Activated T-helper 17 cell treated with anti-CD3 and anti-CD28 coated beads, Interleukin-2, amount 50 U/mL, for 72 hours (primary cell): ENCODE results near the gene SHBG. TPM values are rescaled to one million over a fixed set of nuclear protein-coding genes. Genes with fewer than 3 reads are reported as not detected.

Experiments
- ATAC-seq: fragments of 150-1000 bp; cut with Tn5 transposase; replicated peaks from 2 replicates; pipeline ENCODE4 v1.10.0; 2021; ENCODE audit warnings: mild to moderate bottlenecking, moderate library complexity
- H3K27ac Mint-ChIP-seq: one replicate; pipeline ENCODE4 v1.8.0; 2022; ENCODE audit warnings: mixed read lengths
- H3K27me3 Mint-ChIP-seq: one replicate; pipeline ENCODE4 v1.8.0; 2022; ENCODE audit warnings: mixed read lengths
- H3K36me3 Mint-ChIP-seq: one replicate; pipeline ENCODE4 v1.8.0; 2022; ENCODE audit warnings: low read depth, mild to moderate bottlenecking, mixed read lengths
- H3K4me1 Mint-ChIP-seq: one replicate; pipeline ENCODE4 v1.8.0; 2022; ENCODE audit warnings: mixed read lengths
- H3K4me3 Mint-ChIP-seq: one replicate; pipeline ENCODE4 v1.8.0; 2022; ENCODE audit warnings: mild to moderate bottlenecking, mixed read lengths
- H3K9me3 Mint-ChIP-seq: one replicate; pipeline ENCODE4 v1.8.0; 2022; ENCODE audit warnings: mixed read lengths
- total RNA-seq, 2 donors: library from RNA; stranded (reverse); gene quantifications; one replicate each; pipeline ENCODE4 v1.2.3, GENCODE V29; 2022

The SHBG gene
- total RNA-seq, 2 donors from 2014 or later: 0.71 TPM; not detected in 1

DNA sequence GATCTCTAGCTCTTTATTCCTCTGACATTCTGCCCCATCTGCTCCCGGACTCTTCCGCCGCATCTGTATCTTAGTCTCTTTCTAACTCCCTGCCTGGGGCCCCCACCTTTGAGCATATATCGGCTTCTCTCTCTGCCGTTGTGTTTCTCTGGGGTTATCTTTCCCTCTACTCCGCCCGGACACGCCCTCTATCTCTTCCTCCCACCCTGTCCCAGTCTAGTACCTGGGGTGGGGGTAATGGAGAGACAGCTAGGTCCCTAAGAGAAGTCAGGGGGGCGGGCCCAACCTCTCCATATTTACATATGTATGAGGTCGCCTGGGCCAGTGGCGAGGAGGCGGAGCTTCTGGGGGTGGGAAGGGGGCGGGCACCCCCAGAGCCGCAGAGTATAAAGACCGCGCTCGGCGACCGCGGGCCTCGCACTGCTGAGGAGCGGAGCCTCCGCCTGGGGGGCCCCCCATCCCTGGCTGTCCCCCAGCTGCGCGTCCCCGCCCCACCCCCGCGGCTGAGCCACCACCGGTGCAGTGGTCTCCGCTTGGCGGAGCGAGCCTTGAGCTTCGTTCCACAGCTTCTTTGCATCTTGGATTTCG, 20.7 kb downstream of the SHBG start, which contains the start of gene ATP1B2:
Gene ATP1B2, plus strand, starts transcription at position 418 of the 588 bp plus-strand sequence. CDS start 593 bp downstream, outside the sequence.
- peak within 1 kb of the TSS; percentile 83 for H3K27ac Mint-ChIP-seq
- ATAC-seq: peak; percentile 91
- H3K27me3 Mint-ChIP-seq: peaks cover 26% of the 10 kb centered on the region
- no peaks in the 10 kb centered on the region for H3K9me3 Mint-ChIP-seq
- peak within 1 kb of the TSS; percentile 84 for H3K4me3 Mint-ChIP-seq
- H3K36me3 Mint-ChIP-seq: peaks cover 5% of the 10 kb centered on the region
- peaks cover 16% of the 10 kb centered on the region for H3K4me1 Mint-ChIP-seq

DNA sequence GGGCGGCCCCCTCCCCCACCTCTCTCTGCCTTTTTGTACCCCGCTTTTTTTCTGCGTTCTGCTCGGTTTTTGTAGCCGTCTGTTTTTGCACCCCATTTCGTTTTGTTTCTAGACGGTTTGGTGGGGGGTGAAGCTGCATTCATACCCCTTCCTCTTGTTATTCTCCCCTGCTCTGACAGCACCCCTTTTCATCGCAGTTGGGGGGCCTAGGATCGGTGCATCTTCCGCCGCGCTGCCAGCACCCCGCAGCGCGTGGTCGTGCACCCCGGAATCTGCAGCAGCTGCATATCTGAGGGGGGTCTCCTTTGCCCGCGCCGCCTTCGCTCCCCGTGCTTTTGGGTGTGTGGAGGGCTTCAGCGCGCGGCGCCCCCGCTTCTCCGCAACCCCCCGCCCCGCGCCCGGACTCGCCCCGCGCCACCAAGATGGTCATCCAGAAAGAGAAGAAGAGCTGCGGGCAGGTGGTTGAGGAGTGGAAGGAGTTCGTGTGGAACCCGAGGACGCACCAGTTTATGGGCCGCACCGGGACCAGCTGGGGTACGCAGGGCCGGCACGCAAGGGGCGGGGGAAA, 21.2 kb downstream of the SHBG start:
- Mint-ChIP-seq H3K36me3 (peaks cover 5% of the 10 kb centered on the region), H3K4me3 (peak overlapping the region; percentile 84), H3K9me3 (no peaks in the 10 kb centered on the region), H3K27ac (no peak overlapping the region), H3K27me3 (peaks cover 24% of the 10 kb centered on the region), H3K4me1 (peaks cover 16% of the 10 kb centered on the region)
- no peak for ATAC-seq

DNA sequence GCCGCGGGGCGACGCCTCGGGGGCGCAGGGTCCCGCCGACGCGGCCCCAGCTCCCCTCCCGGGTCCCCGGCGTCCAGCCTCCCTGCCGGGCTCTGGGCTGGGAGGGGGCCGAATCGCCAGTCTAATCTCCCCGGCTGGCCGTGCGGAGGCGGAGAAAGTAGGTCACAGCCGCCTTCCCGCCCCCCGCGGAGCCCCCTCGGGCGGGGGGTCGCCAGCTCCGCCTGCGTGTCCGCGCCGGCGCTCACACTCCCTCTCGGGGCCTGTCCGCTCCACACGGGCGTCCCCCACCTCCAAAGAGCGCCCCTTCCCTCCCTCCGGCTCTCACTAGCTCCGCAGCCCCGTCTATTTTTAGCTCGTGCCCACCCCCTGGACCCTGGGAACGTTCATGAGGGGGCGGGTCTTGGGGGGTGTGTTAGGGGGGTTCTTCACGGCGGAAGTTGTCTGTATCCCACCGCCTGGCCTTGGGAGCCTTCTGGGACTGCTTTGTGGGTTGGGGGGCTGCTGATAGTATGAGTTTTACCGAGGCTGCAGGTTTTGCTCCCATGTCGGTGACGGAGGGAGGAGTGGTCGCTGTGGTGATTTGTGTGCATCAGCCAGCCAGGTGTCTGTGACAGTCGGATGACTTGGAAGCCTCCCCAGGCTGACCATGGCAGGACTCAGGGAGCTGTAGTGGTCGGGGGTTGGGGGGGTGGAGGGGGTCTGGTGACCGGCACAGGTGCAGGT, 21.9 kb downstream of the SHBG start:
- Mint-ChIP-seq H3K27ac (no peak overlapping the region), H3K36me3 (peaks cover 5% of the 10 kb centered on the region), H3K4me3 (peak overlapping the region; percentile 37), H3K9me3 (no peaks in the 10 kb centered on the region), H3K4me1 (peaks cover 16% of the 10 kb centered on the region), H3K27me3 (peaks cover 17% of the 10 kb centered on the region)
- ATAC-seq: no peak

DNA sequence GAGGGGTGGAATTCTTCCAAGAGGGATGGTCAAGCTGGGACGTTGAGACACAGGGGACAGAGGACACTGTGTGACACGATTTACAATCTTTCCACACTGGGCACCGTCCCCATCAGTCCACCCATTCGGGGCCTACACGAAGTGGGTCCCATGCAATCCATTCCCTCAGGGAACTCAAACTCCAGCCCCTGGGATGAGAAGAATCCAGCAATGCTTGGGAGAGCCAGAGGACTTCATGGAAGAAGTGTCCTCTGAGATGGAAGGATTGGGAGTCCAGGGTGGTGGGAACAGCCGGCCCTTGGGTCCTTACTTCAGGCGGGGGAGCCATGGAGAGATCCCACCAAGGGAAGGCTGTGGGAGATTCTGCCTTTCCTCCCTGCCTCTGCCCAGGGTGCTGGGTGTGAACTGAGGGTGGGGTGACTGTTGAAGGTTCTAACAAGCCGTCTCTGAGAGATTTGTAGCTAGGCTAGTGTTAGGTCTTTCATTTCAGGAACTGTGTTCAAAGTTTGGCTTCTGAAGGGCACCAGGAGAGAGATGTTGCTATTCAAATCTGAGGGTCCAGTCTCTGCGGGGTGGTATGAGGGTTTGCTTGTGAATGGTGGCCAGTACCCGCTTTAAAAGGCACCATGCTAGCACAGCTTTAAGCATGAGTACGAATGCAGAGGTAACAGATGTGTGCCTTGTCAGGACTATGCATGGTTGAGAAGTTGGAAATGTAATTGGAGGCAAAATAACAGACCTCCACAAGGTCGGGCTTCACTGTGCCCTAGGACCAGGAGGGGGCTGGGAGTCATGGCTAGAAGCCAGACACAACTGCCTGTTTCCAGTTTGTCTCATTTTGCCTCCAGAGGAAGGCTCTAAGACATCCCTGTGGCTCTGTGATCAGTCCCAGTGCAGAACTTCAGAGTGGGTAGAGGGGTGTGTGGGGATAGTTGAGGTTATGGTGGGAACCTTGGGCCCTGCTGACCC, 22.7 kb downstream of the SHBG start:
- Mint-ChIP-seq H3K9me3 (no peaks in the 10 kb centered on the region), H3K4me3 (peak overlapping the region; percentile 37), H3K36me3 (peaks cover 5% of the 10 kb centered on the region), H3K4me1 (peaks cover 16% of the 10 kb centered on the region), H3K27me3 (peaks cover 16% of the 10 kb centered on the region), H3K27ac (no peak overlapping the region)
- no peak for ATAC-seq

DNA sequence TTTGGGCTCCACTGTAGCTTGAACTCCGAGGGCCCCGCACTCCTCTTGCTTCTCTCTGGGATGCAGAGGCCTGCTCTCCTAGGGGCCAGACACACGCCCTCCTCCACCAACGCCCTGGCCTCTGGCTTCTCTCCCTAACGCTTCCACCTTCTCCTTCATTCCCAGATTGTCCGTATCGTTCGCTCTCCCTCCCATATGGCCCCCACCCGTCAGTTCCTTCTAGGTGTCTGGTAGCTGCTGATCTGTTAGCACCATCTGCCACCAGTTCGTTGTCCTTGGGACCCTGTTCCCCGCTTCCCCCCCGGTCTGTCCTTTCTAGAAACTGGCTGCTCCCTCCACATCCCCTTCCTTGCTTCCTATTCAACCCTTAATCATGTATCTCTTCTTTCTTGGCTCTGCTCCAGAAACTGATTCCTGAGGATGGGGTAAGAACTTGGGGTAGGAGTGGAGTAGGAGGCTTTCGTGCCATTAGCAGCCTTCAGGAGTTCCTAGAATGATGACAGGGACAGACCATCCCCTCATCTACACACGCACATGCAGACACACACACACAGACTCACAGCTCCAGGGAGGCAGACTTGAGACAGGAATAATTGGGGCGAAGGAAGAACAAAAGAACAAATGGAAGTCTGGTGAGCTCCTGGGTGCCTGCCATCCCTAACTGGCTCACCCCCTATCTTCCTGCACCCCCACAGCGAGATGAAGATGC, 25.1 kb downstream of the SHBG start:
- Mint-ChIP-seq H3K27ac (no peak overlapping the region), H3K9me3 (no peaks in the 10 kb centered on the region), H3K36me3 (peaks cover 5% of the 10 kb centered on the region), H3K4me3 (no peak overlapping the region), H3K27me3 (peaks cover 13% of the 10 kb centered on the region), H3K4me1 (peaks cover 13% of the 10 kb centered on the region)
- ATAC-seq: no peak

DNA sequence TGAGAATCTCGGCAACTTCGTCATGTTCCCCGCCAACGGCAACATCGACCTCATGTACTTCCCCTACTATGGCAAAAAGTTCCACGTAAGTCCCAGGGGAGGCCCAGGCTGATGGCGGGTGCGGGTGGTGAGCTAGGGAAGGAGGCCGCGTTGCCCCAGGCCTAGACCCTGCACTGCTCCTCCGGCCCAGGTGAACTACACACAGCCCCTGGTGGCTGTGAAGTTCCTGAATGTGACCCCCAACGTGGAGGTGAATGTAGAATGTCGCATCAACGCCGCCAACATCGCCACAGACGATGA, 25.6 kb downstream of the SHBG start:
- ATAC-seq: no peak
- H3K4me1 Mint-ChIP-seq: peaks cover 8% of the 10 kb centered on the region
- H3K27me3 Mint-ChIP-seq: peaks cover 8% of the 10 kb centered on the region
- peaks cover 2% of the 10 kb centered on the region for H3K36me3 Mint-ChIP-seq
- H3K9me3 Mint-ChIP-seq: no peaks in the 10 kb centered on the region
- H3K4me3 Mint-ChIP-seq: no peak overlapping the region
- H3K27ac Mint-ChIP-seq: no peak overlapping the region

DNA sequence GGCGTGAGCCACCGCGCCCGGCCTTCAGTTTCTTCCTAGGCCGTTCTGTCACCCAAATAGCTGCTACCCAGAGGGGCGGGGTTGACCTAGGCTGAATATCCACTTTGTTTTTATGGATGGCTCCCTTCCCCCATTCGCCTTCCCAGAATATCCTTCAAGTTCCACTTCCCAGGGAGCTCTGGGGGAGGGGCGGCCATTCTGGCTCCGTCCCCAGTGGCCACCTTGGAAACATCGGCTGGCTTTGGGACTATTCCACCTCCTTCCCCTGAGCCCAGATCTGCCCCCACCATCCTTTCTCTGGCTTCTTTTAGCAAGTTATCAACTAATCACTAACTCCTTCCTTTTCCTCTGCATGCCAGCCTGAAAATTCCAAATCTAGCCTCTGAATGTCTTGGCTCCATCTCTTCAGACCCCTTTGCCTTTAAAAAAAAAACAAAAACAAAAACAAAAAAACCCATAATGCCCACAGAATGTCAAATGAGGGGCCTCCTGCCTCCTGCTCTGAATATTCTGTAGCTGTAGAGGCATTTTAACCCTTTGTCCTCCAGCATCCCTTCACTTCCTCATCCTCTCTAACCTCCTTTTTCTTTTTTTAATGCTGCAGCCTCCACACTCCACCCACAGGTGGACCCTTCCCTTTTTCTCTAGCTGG, 27.1 kb downstream of the SHBG start:
- Mint-ChIP-seq H3K36me3 (no peaks in the 10 kb centered on the region), H3K4me3 (no peak overlapping the region), H3K27ac (no peak overlapping the region), H3K4me1 (no peaks in the 10 kb centered on the region), H3K9me3 (no peaks in the 10 kb centered on the region), H3K27me3 (no peaks in the 10 kb centered on the region)
- no peak for ATAC-seq

DNA sequence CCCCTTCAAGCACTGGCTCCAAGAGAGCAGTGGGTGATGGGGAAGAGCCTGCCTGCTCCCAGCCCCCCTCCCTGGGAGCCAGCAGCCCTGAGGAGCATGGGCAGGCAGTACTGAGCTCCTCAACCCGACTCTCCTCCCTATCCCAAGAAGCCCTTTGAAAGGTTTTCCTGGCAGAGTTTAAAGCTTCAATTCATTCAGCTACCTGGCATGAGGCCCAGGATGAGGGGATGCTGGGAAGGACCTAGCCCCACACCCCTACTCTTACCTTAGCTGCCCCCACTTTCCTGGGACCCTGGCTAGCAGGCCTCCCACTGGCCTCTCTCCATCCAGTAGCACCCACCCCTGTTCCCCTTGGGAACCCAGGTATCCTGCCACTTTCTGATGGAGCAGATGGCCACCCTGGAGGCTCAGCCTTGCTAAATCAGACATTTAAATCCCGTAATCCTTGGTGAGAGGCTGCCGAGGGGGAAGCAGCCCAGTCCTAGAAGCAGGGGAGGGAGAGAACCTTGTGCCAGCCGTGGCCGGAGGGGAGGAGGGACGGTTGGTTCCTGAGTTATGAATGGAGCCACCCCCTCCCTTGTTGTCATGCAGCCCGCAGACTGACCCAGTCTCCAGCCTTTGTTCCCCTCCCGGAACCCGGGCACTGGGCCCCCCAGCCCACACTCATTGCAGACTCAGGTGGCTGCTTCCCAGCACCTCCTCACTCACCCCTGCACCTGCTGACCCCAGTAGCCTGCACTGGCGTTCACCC, 37.9 kb downstream of the SHBG start:
- ATAC-seq: no peak
- Mint-ChIP-seq H3K4me1 (no peaks in the 10 kb centered on the region), H3K4me3 (no peak overlapping the region), H3K27me3 (no peaks in the 10 kb centered on the region), H3K27ac (no peak overlapping the region), H3K36me3 (peaks cover 69% of the 10 kb centered on the region), H3K9me3 (no peaks in the 10 kb centered on the region)

DNA sequence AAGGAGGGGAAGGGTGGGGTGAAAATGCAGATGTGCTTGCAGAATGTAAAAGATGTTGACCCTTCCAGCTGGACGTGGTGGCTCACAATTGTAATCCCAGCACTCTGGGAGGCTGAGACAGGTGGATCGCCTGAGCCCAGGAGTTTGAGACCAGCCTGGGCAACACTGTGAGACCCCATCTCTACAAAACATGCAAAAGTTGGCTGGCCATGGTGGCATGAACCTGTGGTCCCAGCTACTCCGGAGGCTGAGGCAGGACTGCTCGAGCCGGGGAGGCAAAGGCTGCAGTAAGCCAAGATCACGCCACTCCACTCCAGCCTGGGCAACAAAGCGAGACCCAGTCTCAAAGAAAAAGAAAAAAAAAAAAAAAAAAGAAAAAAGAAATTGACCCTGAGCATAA, 38.5 kb downstream of the SHBG start:
- no peak overlapping the region for H3K27ac Mint-ChIP-seq
- no peaks in the 10 kb centered on the region for H3K4me1 Mint-ChIP-seq
- peaks cover 2% of the 10 kb centered on the region for H3K9me3 Mint-ChIP-seq
- ATAC-seq: no peak
- H3K36me3 Mint-ChIP-seq: peaks cover 75% of the 10 kb centered on the region
- H3K27me3 Mint-ChIP-seq: no peaks in the 10 kb centered on the region
- no peak overlapping the region for H3K4me3 Mint-ChIP-seq

DNA sequence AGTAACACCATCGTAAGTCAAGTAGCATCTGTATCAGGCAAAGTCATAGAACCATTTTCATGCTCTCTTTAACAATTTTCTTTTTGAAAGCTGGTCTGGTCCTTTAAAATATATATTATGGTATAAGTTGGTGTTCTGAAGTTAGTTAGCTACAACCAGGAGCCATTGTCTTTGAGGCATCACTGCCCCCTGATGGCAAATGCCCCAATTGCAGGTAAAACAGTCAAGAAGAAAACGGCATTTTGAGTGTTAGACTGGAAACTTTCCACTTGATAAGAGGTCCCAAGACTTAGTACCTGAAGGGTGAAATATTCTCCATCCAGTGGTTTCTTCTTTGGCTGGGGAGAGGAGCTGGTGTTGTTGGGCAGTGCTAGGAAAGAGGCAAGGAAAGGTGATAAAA, 43.3 kb downstream of the SHBG start:
- no peaks in the 10 kb centered on the region for H3K4me1 Mint-ChIP-seq
- H3K27me3 Mint-ChIP-seq: no peaks in the 10 kb centered on the region
- peaks cover 88% of the 10 kb centered on the region for H3K36me3 Mint-ChIP-seq
- no peak overlapping the region for H3K27ac Mint-ChIP-seq
- H3K4me3 Mint-ChIP-seq: no peak overlapping the region
- no peak for ATAC-seq
- H3K9me3 Mint-ChIP-seq: peaks cover 7% of the 10 kb centered on the region

DNA sequence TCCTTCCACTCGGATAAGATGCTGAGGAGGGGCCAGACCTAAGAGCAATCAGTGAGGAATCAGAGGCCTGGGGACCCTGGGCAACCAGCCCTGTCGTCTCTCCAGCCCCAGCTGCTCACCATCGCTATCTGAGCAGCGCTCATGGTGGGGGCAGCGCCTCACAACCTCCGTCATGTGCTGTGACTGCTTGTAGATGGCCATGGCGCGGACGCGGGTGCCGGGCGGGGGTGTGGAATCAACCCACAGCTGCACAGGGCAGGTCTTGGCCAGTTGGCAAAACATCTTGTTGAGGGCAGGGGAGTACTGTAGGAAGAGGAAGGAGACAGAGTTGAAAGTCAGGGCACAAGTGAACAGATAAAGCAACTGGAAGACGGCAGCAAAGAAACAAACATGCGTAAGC, 45.0 kb downstream of the SHBG start:
- Mint-ChIP-seq H3K4me1 (no peaks in the 10 kb centered on the region), H3K36me3 (peaks cover 71% of the 10 kb centered on the region), H3K9me3 (peaks cover 7% of the 10 kb centered on the region), H3K27ac (no peak overlapping the region), H3K4me3 (no peak overlapping the region), H3K27me3 (no peaks in the 10 kb centered on the region)
- no peak for ATAC-seq

DNA sequence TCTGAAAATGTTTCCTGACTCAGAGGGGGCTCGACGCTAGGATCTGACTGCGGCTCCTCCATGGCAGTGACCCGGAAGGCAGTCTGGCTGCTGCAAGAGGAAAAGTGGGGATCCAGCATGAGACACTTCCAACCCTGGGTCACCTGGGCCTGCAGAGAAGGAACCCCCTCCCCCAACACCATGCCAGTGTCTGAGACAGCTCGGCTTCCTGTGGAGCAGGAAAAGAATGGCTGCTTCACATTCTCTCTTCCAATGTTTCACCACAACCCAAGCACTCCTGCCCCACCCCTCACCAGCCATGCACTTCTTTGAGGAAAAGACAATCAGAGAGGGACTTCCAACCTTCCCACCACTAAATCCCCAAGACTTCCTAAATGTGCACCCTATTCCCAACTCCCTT, 46.6 kb downstream of the SHBG start:
- no peak overlapping the region for H3K4me3 Mint-ChIP-seq
- peaks cover 7% of the 10 kb centered on the region for H3K9me3 Mint-ChIP-seq
- H3K27me3 Mint-ChIP-seq: no peaks in the 10 kb centered on the region
- ATAC-seq: no peak
- no peak overlapping the region for H3K27ac Mint-ChIP-seq
- H3K4me1 Mint-ChIP-seq: no peaks in the 10 kb centered on the region
- peaks cover 56% of the 10 kb centered on the region for H3K36me3 Mint-ChIP-seq

DNA sequence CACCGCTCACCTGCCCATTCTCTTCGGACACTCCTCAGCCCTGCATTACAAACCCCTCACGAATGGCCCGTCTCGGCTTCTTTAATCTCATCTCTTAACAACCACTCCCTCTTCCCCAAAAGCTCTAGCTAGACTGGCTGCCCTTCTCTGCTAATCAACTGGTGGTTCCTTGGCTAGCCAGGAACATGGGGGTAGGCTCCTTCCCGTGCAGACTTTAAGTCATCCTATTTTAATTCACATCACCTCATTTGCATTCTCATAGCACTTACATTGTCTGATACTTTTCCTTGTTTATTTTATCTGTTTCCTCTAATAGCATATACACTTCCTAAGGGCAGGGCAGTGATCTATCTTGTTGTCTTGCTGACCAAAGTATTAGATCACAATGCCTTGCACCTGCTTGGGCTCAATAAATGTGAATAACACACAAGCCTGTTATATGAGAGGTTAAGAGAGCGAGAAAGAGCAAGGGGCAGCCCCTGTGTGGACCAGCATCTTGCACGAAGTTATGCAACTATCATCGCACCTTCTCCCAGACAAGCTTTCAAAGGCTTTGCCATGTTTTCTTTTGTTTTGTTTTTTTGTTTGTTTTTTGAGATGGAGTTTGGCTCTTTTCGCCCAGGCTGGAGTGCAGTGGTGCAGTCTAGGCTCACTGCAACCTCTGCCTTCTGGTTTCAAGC, 47.6 kb downstream of the SHBG start:
- Mint-ChIP-seq H3K4me3 (no peak overlapping the region), H3K4me1 (no peaks in the 10 kb centered on the region), H3K27ac (no peak overlapping the region), H3K36me3 (peaks cover 57% of the 10 kb centered on the region), H3K9me3 (peaks cover 7% of the 10 kb centered on the region), H3K27me3 (no peaks in the 10 kb centered on the region)
- ATAC-seq: no peak
